IMR-90 (cell line): ENCODE data around the gene ZNF778.

ENCODE experiments used
- CEBPB ChIP-seq: IDR thresholded peaks from 2 replicates; pipeline ENCODE4 v1.6.1; 2012; ENCODE audit warnings: low read depth, low read length, improper control_type of control experiment
- CHD1 ChIP-seq: IDR thresholded peaks from 2 replicates; pipeline ENCODE4 v1.6.1; 2012; ENCODE audit warnings: low read depth, low read length, improper control_type of control experiment
- CTCF ChIP-seq: conservative IDR thresholded peaks from 2 replicates; pipeline ENCODE4 v1.5.1; 2012; ENCODE audit warnings: mild to moderate bottlenecking, low read depth, low read length, improper control_type of control experiment
- FOS ChIP-seq: fragments of 150-350 bp; IDR thresholded peaks from 2 replicates; pipeline ENCODE4 v1.6.1; 2016; ENCODE audit warnings: low read depth, low read length
- MAFK ChIP-seq: IDR thresholded peaks from 2 replicates; pipeline ENCODE4 v1.6.1; 2012; ENCODE audit warnings: low read depth, low read length, improper control_type of control experiment
- MAZ ChIP-seq: IDR thresholded peaks from 2 replicates; pipeline ENCODE4 v1.6.1; 2012; ENCODE audit warnings: low read depth, mild to moderate bottlenecking, low read length, improper control_type of control experiment, moderate library complexity, borderline replicate concordance
- MXI1 ChIP-seq: IDR thresholded peaks from 2 replicates; pipeline ENCODE4 v1.6.1; 2012; ENCODE audit warnings: low read depth, mild to moderate bottlenecking, low read length, moderate library complexity, borderline replicate concordance
- NFE2L2 ChIP-seq: fragments of 150-350 bp; IDR thresholded peaks from 2 replicates; pipeline ENCODE4 v1.6.1; 2016; ENCODE audit warnings: low read depth, mild to moderate bottlenecking, low read length
- POLR2A ChIP-seq: IDR thresholded peaks from 2 replicates; pipeline ENCODE4 v1.6.1; 2012; ENCODE audit warnings: mild to moderate bottlenecking, low read depth, low read length
- RAD21 ChIP-seq: IDR thresholded peaks from 2 replicates; pipeline ENCODE4 v1.6.1; 2012; ENCODE audit warnings: low read length, improper control_type of control experiment
- RCOR1 ChIP-seq: IDR thresholded peaks from 2 replicates; pipeline ENCODE4 v1.6.1; 2012; ENCODE audit warnings: mild to moderate bottlenecking, low read length, improper control_type of control experiment; ENCODE audit not compliant: insufficient replicate concordance
- RFX5 ChIP-seq: IDR thresholded peaks from 2 replicates; pipeline ENCODE4 v1.8.0; 2012; ENCODE audit warnings: low read depth, mild to moderate bottlenecking, low read length, moderate library complexity
- SMC3 ChIP-seq: fragments of 150-350 bp; IDR thresholded peaks from 2 replicates; pipeline ENCODE4 v1.6.1; 2016; ENCODE audit warnings: low read depth, mild to moderate bottlenecking, antibody characterized with exemption, low read length, moderate library complexity
- USF2 ChIP-seq: fragments of 150-350 bp; IDR thresholded peaks from 2 replicates; pipeline ENCODE4 v1.6.1; 2017; ENCODE audit warnings: mild to moderate bottlenecking, antibody characterized with exemption, low read length, low read depth

DNA sequence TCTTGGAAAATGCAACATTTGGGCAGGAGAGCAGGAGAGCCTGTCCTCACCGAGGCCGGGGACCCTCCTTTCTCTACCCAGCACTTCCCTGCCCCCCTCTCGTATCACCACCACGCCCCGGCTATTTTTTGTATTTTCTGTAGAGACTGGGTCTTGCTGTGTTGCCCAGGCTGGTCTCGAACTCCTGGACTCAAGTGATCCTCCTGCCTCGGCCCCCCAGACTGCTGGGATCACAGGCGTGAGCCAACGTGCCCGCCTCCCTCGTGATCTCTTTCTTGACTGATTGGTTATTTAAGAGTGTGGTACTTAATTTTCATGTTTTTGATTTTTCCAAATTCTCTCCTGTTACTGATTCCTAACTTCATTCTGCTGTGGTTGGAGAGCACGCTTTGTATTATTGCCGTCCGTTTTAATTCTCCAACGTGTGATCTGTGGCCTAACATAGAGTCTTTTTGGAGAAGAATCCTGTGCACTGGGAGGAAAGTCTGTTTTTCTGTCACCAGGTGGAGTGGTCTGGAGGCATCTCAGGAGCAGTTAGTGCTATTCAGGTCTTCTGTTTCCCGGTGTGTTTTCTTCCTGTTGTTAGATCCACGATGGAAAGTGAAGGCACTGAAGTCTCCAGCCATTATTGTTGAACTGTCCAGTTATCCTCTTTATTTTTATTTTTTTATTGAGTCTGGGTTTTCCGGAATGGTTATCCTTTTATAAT is 40.4 kb downstream of the ZNF778 start:
- TF ChIP-seq CTCF (no peak), POLR2A (no peak), MXI1 (no peak), SMC3 (no peak), RAD21 (no peak), RFX5 (no peak), CEBPB (no peak), CHD1 (no peak), MAZ (no peak), USF2 (no peak), MAFK (no peak), FOS (no peak), NFE2L2 (no peak), RCOR1 (no peak)
